ENCODE measurements around the gene SIVA1.
A peak's percentile ranks its signal among the peaks of the same experiment; 100 is the strongest.

The SIVA1 gene

GRCh38 chr14:104757238-104757585, 4.3 kb downstream of the SIVA1 start:
- H4K20me1 ChIP-seq (ENCODE audit: insufficient read depth, low read length, poor library complexity, severe bottlenecking), result peaks cover 47% of the 10 kb centered on the region
- H3K9ac ChIP-seq (ENCODE audit: low read depth, low read length, poor library complexity, severe bottlenecking), result peak overlapping the region; percentile 95
- H3K4me2 ChIP-seq (ENCODE audit: low read depth, low read length, poor library complexity, severe bottlenecking), result peak overlapping the region; percentile 99
- no peaks in the 10 kb centered on the region for H3K9me3 ChIP-seq (ENCODE audit: insufficient read depth, low read depth, low read length)
- TF ChIP-seq EZH2phosphoT487 (IDR thresholded peaks at IDR 0.05; ENCODE audit: borderline replicate concordance), result no peak
- TF ChIP-seq CTCF (conservative IDR thresholded peaks at IDR 0.05; ENCODE audit: low read length), result no peak
- H3K36me3 ChIP-seq (ENCODE audit: insufficient read depth, low read length), result peaks cover 48% of the 10 kb centered on the region; the same call in 1 of the 2 replicates
- H3K79me2 ChIP-seq (ENCODE audit: insufficient read depth, low read length), result peaks cover 78% of the 10 kb centered on the region
- peak overlapping the region; percentile 88 for H3K4me3 ChIP-seq (ENCODE audit: low read length, poor library complexity, severe bottlenecking)
- H3K4me1 ChIP-seq (ENCODE audit: insufficient read depth, low read length, poor library complexity, severe bottlenecking), result peaks cover 43% of the 10 kb centered on the region
- H3K9me2 ChIP-seq (replicated peaks; ENCODE audit: low read depth, low read length), result no peaks in the 10 kb centered on the region
- no peaks in the 10 kb centered on the region for H3F3A ChIP-seq (ENCODE audit: low read depth)
- no peak overlapping the region for H2AFZ ChIP-seq (ENCODE audit: low read length)
- no peaks in the 10 kb centered on the region for H3K27me3 ChIP-seq (ENCODE audit: insufficient read depth, low read length, poor library complexity, severe bottlenecking)

GRCh38 chr14:104757681-104758392, 4.9 kb downstream of the SIVA1 start:
- peaks cover 47% of the 10 kb centered on the region for H4K20me1 ChIP-seq (ENCODE audit: insufficient read depth, low read length, poor library complexity, severe bottlenecking)

GRCh38 chr14:104758981-104759969, 6.3 kb downstream of the SIVA1 start:
- no peaks in the 10 kb centered on the region for H3F3A ChIP-seq (ENCODE audit: low read depth)
- H3K9ac ChIP-seq (ENCODE audit: low read depth, low read length, poor library complexity, severe bottlenecking), result no peak overlapping the region
- peaks cover 35% of the 10 kb centered on the region for H4K20me1 ChIP-seq (ENCODE audit: insufficient read depth, low read length, poor library complexity, severe bottlenecking)
- peaks cover 37% of the 10 kb centered on the region for H3K4me1 ChIP-seq (ENCODE audit: insufficient read depth, low read length, poor library complexity, severe bottlenecking)
- H3K4me2 ChIP-seq (ENCODE audit: low read depth, low read length, poor library complexity, severe bottlenecking), result no peak overlapping the region
- no peaks in the 10 kb centered on the region for H3K9me2 ChIP-seq (replicated peaks; ENCODE audit: low read depth, low read length)
- H3K27me3 ChIP-seq (ENCODE audit: insufficient read depth, low read length, poor library complexity, severe bottlenecking), result no peaks in the 10 kb centered on the region
- no peak overlapping the region for H2AFZ ChIP-seq (ENCODE audit: low read length)
- peaks cover 73% of the 10 kb centered on the region for H3K79me2 ChIP-seq (ENCODE audit: insufficient read depth, low read length)
- TF ChIP-seq CTCF (conservative IDR thresholded peaks at IDR 0.05; ENCODE audit: low read length), result no peak
- no peak for TF ChIP-seq EZH2phosphoT487 (IDR thresholded peaks at IDR 0.05; ENCODE audit: borderline replicate concordance)
- H3K36me3 ChIP-seq (ENCODE audit: insufficient read depth, low read length), result peaks cover 48% of the 10 kb centered on the region; the same call in 1 of the 2 replicates
- no peak overlapping the region for H3K4me3 ChIP-seq (ENCODE audit: low read length, poor library complexity, severe bottlenecking)
- H3K9me3 ChIP-seq (ENCODE audit: insufficient read depth, low read depth, low read length), result no peaks in the 10 kb centered on the region

More at GRCh38 chr14:104757681-104758392, 4.9 kb downstream of the SIVA1 start:
- Histone ChIP-seq H3K9ac (ENCODE audit: low read depth, low read length, poor library complexity, severe bottlenecking) (peak overlapping the region; percentile 95), H3K4me2 (ENCODE audit: low read depth, low read length, poor library complexity, severe bottlenecking) (peak overlapping the region; percentile 99), H3K27me3 (ENCODE audit: insufficient read depth, low read length, poor library complexity, severe bottlenecking) (no peaks in the 10 kb centered on the region), H3K4me3 (ENCODE audit: low read length, poor library complexity, severe bottlenecking) (peak overlapping the region; percentile 88), H3K9me2 (replicated peaks; ENCODE audit: low read depth, low read length) (no peaks in the 10 kb centered on the region), H3F3A (ENCODE audit: low read depth) (no peaks in the 10 kb centered on the region), H3K36me3 (ENCODE audit: insufficient read depth, low read length) (peaks cover 48% of the 10 kb centered on the region; the same call in 1 of the 2 replicates), H2AFZ (ENCODE audit: low read length) (no peak overlapping the region), H3K79me2 (ENCODE audit: insufficient read depth, low read length) (peaks cover 81% of the 10 kb centered on the region), H3K9me3 (ENCODE audit: insufficient read depth, low read depth, low read length) (no peaks in the 10 kb centered on the region), H3K4me1 (ENCODE audit: insufficient read depth, low read length, poor library complexity, severe bottlenecking) (peaks cover 41% of the 10 kb centered on the region)
- no peak for TF ChIP-seq CTCF (conservative IDR thresholded peaks at IDR 0.05; ENCODE audit: low read length)
